OCI-LY7 (cell line): Measurements from ENCODE around the gene SDHA. TPM values are rescaled to one million over a fixed set of nuclear protein-coding genes. Genes with fewer than 3 reads are reported as not detected.
A peak's percentile ranks its signal among the peaks of the same experiment; 100 is the strongest.
"Not testable (repeated sequence)": the region's sequence is repeated elsewhere in the genome, so short reads cannot be mapped to it uniquely, and the experiment has no call there.

Source experiments
- BruUV-seq: library from RNA; stranded (reverse); fragments of 400-500 nt; replicated peaks from 2 replicates; lab custom pipeline; 2021; lab: Mats Ljungman, UMichigan
- CTCF ChIA-PET: fragments of 300-600 bp; sonication (Branson Sonifier 250); formaldehyde crosslinking; loops from one replicate; lab custom pipeline; 2022; ENCODE audit warnings: antibody characterized with exemption; ENCODE audit not compliant: unreplicated experiment; lab: Charles Lee
- POLR2A ChIA-PET: fragments of 300-600 bp; sonication (Branson Sonifier 250); formaldehyde crosslinking; loops from one replicate; lab custom pipeline; 2022; ENCODE audit warnings: antibody characterized with exemption; lab: Charles Lee
- DNase-seq: peaks from one replicate; pipeline ENCODE4 v3.0.0-alpha.2; 2015; ENCODE audit warnings: low spot score
- H2AFZ ChIP-seq: fragments of 200-600 bp; sonication (generic), shearing (Covaris generic); 2 replicates; pipeline ENCODE4 v1.6.1; 2014; ENCODE audit warnings: mild to moderate bottlenecking, antibody characterized with exemption, low read length, moderate library complexity
- H3K27ac ChIP-seq: fragments of 200-600 bp; sonication (generic); 2 replicates; pipeline ENCODE4 v1.5.1; 2014; ENCODE audit warnings: mixed run types, low read depth, mild to moderate bottlenecking, moderate library complexity, low read length, inconsistent platforms; ENCODE audit not compliant: poor library complexity, severe bottlenecking
- H3K36me3 ChIP-seq: fragments of 200-600 bp; sonication (generic); 2 replicates; pipeline ENCODE4 v1.6.1; 2014; ENCODE audit warnings: mild to moderate bottlenecking, antibody characterized with exemption, low read length, moderate library complexity, mixed read lengths; ENCODE audit not compliant: insufficient read depth
- H3K4me1 ChIP-seq: fragments of 200-600 bp; sonication (generic); 2 replicates; pipeline ENCODE4 v1.5.1; 2014; ENCODE audit warnings: mild to moderate bottlenecking, low read length; ENCODE audit not compliant: insufficient read depth, poor library complexity, severe bottlenecking
- H3K4me2 ChIP-seq: fragments of 200-600 bp; sonication (generic); 2 replicates; pipeline ENCODE4 v1.6.1; 2014; ENCODE audit warnings: mild to moderate bottlenecking, low read length
- H3K4me3 ChIP-seq: fragments of 200-600 bp; sonication (generic); 2 replicates; pipeline ENCODE4 v1.5.1; 2014; ENCODE audit warnings: mild to moderate bottlenecking, low read depth, low read length; ENCODE audit not compliant: poor library complexity, severe bottlenecking
- H3K79me2 ChIP-seq: fragments of 200-600 bp; sonication (generic); 2 replicates; pipeline ENCODE4 v1.6.1; 2016; ENCODE audit warnings: low read depth, mild to moderate bottlenecking, low read length, moderate library complexity, mixed read lengths; ENCODE audit not compliant: insufficient read depth
- H3K9me2 ChIP-seq: fragments of 200-600 bp; sonication (generic); 2 replicates; pipeline ENCODE4 v1.6.1; 2016; ENCODE audit warnings: mild to moderate bottlenecking, low read length, mixed read lengths; ENCODE audit not compliant: insufficient read depth
- H3K9me3 ChIP-seq: fragments of 200-600 bp; sonication (generic); 2 replicates; pipeline ENCODE4 v1.6.1; 2014; ENCODE audit warnings: mild to moderate bottlenecking, mixed run types, low read length, mixed read lengths
- H4K20me1 ChIP-seq: fragments of 200-600 bp; sonication (generic); 2 replicates; pipeline ENCODE4 v1.6.1; 2014; ENCODE audit warnings: mild to moderate bottlenecking, antibody characterized with exemption, low read length, moderate library complexity, mixed read lengths; ENCODE audit not compliant: insufficient read depth
- CTCF ChIP-seq: fragments of 200-600 bp; sonication (generic); conservative IDR thresholded peaks from 2 replicates; pipeline ENCODE4 v1.5.1; 2014; ENCODE audit warnings: mild to moderate bottlenecking, antibody characterized with exemption, low read length, moderate library complexity, mixed read lengths
- EZH2phosphoT487 ChIP-seq: fragments of 200-600 bp; sonication (generic); IDR thresholded peaks from 2 replicates; pipeline ENCODE4 v1.6.1; 2018; ENCODE audit warnings: low read depth, borderline replicate concordance, mild to moderate bottlenecking, mixed run types, antibody characterized with exemption, low read length, moderate library complexity, mixed read lengths
- intact Hi-C: fragments of 100-400 bp; cut with micrococcal nuclease; formaldehyde crosslinking; loops from one replicate; pipeline ENCODE4 v1.10.0; 2022; ENCODE audit not compliant: unreplicated experiment
- total RNA-seq, 2 experiments: library from RNA; depleted of rRNA in 1 of 2; stranded (reverse); fragments of >200 nt in 1 of 2; shearing (Covaris generic) in 1 of 2; gene quantifications; 2 replicates each; pipeline ENCODE4 v1.2.3, GENCODE V29; 2014 to 2022

The SDHA gene
- total RNA-seq, 2 experiments from 2014 or later = 147 to 167 TPM

GRCh38 chr5:302416-302815 is 84.3 kb downstream of the SDHA start:
- not testable (repeated sequence) for H3K79me2 ChIP-seq

GRCh38 chr5:302966-303365 is 84.8 kb downstream of the SDHA start:
- intact Hi-C loops = no loop called here
- Histone ChIP-seq H3K4me1 (peaks cover 18% of the 10 kb centered on the region), H3K9me2 (no peaks in the 10 kb centered on the region), H2AFZ (no peak overlapping the region), H4K20me1 (peaks cover 4% of the 10 kb centered on the region; the same call in 1 of the 2 replicates), H3K4me3 (no peak overlapping the region), H3K9me3 (no peaks in the 10 kb centered on the region), H3K79me2 (no peaks in the 10 kb centered on the region; the same call in 1 of the 2 replicates), H3K4me2 (no peak overlapping the region), H3K27ac (no peak overlapping the region), H3K36me3 (peaks cover 17% of the 10 kb centered on the region; the same call in 1 of the 2 replicates)
- CTCF ChIA-PET = no interaction called here
- no peak for DNase-seq
- POLR2A ChIA-PET = no interaction called here
- BruUV-seq = no TSS peak
- no peak for TF ChIP-seq EZH2phosphoT487
- no peak for TF ChIP-seq CTCF

More at GRCh38 chr5:302416-302815, 84.3 kb downstream of the SDHA start:
- H4K20me1 ChIP-seq, H2AFZ ChIP-seq, H3K9me2 ChIP-seq, intact Hi-C loops, BruUV-seq, H3K4me2 ChIP-seq, H3K27ac ChIP-seq, H3K9me3 ChIP-seq, CTCF ChIA-PET, H3K4me3 ChIP-seq: not testable (repeated sequence)
- H3K4me1 ChIP-seq = peaks cover 18% of the 10 kb centered on the region
- POLR2A ChIA-PET = interaction anchor here (1.0 kb wide), 1 partner anchor 10 kb away, joined by 4 read pairs; no protein-coding TSS in a partner anchor
- peak; percentile 13 for DNase-seq
- peaks cover 17% of the 10 kb centered on the region; the same call in 1 of the 2 replicates for H3K36me3 ChIP-seq

- H3K4me3 ChIP-seq, POLR2A ChIA-PET, CTCF ChIA-PET, H3K27ac ChIP-seq, H4K20me1 ChIP-seq, intact Hi-C loops, BruUV-seq, H3K4me2 ChIP-seq, H3K79me2 ChIP-seq, H3K9me3 ChIP-seq, H2AFZ ChIP-seq, H3K9me2 ChIP-seq, DNase-seq: not testable (repeated sequence)
- Histone ChIP-seq H3K36me3 (peaks cover 17% of the 10 kb centered on the region; the same call in 1 of the 2 replicates), H3K4me1 (peaks cover 18% of the 10 kb centered on the region)
Measured at GRCh38 chr5:303741-304140, 85.6 kb downstream of the SDHA start.
